ENCODE results near the gene BHLHA15.

BHLHA15 gene

GRCh38 chr7:98211221-98211675, at the start of gene BHLHA15:
Gene BHLHA15, plus strand, starts transcription at chr7:98211439. Its CDS starts 871 bp downstream, at chr7:98212310.
- DNase-seq (ENCODE audit: low read depth, low spot score), result no peak

- no peak for DNase-seq (ENCODE audit: low read depth, low spot score)
These were observed 48.5 kb upstream of the BHLHA15 start for GRCh38 chr7:98162758-98163157.

- DNase-seq (ENCODE audit: low read depth, low spot score), result no peak
These were observed 48.0 kb upstream of the BHLHA15 start for GRCh38 chr7:98163269-98163668.

GRCh38 chr7:98163704-98164494, 47.3 kb upstream of the BHLHA15 start:
- DNase-seq (ENCODE audit: low read depth, low spot score), result no peak

GRCh38 chr7:98165827-98166667, 45.2 kb upstream of the BHLHA15 start:
- peak; percentile 49 for DNase-seq (ENCODE audit: low read depth, low spot score)

GRCh38 chr7:98166668-98166970, 44.6 kb upstream of the BHLHA15 start:
- DNase-seq (ENCODE audit: low read depth, low spot score), result no peak

GRCh38 chr7:98167653-98168052, 43.6 kb upstream of the BHLHA15 start:
- DNase-seq (ENCODE audit: low read depth, low spot score), result no peak

- peak; percentile 76 for DNase-seq (ENCODE audit: low read depth, low spot score)
These were observed 42.9 kb upstream of the BHLHA15 start for GRCh38 chr7:98168181-98168903.

GRCh38 chr7:98168904-98169621, 42.2 kb upstream of the BHLHA15 start:
- no peak for DNase-seq (ENCODE audit: low read depth, low spot score)

GRCh38 chr7:98170966-98171365, 40.3 kb upstream of the BHLHA15 start:
- DNase-seq (ENCODE audit: low read depth, low spot score), result no peak

GRCh38 chr7:98171449-98171848, 39.8 kb upstream of the BHLHA15 start:
- DNase-seq (ENCODE audit: low read depth, low spot score), result no peak

GRCh38 chr7:98174334-98175259, 36.6 kb upstream of the BHLHA15 start:
- no peak for DNase-seq (ENCODE audit: low read depth, low spot score)

GRCh38 chr7:98175260-98175940, 35.8 kb upstream of the BHLHA15 start:
- DNase-seq (ENCODE audit: low read depth, low spot score), result no peak

- no peak for DNase-seq (ENCODE audit: low read depth, low spot score)
These were observed 33.7 kb upstream of the BHLHA15 start for GRCh38 chr7:98177553-98177952.

GRCh38 chr7:98178321-98178720, 32.9 kb upstream of the BHLHA15 start:
- no peak for DNase-seq (ENCODE audit: low read depth, low spot score)

- no peak for DNase-seq (ENCODE audit: low read depth, low spot score)
These were observed 32.3 kb upstream of the BHLHA15 start for GRCh38 chr7:98178762-98179490.

GRCh38 chr7:98180751-98181150, 30.5 kb upstream of the BHLHA15 start:
- DNase-seq (ENCODE audit: low read depth, low spot score), result no peak

- no peak for DNase-seq (ENCODE audit: low read depth, low spot score)
These were observed 26.1 kb upstream of the BHLHA15 start for GRCh38 chr7:98185101-98185500.

- no peak for DNase-seq (ENCODE audit: low read depth, low spot score)
These were observed 24.6 kb upstream of the BHLHA15 start for GRCh38 chr7:98186452-98187137.
